PC-3 (cell line): ENCODE results near the gene SHLD1.

Source experiments
- EZH2 ChIP-seq: fragments of 300-600 bp; sonication (generic); IDR thresholded peaks from one replicate; pipeline ENCODE4 v1.6.1; 2017; ENCODE audit warnings: antibody characterized with exemption, mild to moderate bottlenecking, low read length; ENCODE audit not compliant: unreplicated experiment
- EZH2phosphoT487 ChIP-seq: fragments of 300-600 bp; sonication (generic); IDR thresholded peaks from 2 replicates; pipeline ENCODE4 v1.6.1; 2018; ENCODE audit warnings: mild to moderate bottlenecking, antibody characterized with exemption, low read length, borderline replicate concordance
- TF ChIP-seq, protein P1 (sequence below): fragments of 300-600 bp; sonication (generic); conservative IDR thresholded peaks from 2 replicates; pipeline ENCODE4 v1.5.1; 2017; ENCODE audit warnings: antibody characterized with exemption, low read depth, mild to moderate bottlenecking, low read length

GRCh38 chr20:5835871-5836270 is 85.7 kb downstream of the SHLD1 start:
- TF ChIP-seq, protein P1, sequence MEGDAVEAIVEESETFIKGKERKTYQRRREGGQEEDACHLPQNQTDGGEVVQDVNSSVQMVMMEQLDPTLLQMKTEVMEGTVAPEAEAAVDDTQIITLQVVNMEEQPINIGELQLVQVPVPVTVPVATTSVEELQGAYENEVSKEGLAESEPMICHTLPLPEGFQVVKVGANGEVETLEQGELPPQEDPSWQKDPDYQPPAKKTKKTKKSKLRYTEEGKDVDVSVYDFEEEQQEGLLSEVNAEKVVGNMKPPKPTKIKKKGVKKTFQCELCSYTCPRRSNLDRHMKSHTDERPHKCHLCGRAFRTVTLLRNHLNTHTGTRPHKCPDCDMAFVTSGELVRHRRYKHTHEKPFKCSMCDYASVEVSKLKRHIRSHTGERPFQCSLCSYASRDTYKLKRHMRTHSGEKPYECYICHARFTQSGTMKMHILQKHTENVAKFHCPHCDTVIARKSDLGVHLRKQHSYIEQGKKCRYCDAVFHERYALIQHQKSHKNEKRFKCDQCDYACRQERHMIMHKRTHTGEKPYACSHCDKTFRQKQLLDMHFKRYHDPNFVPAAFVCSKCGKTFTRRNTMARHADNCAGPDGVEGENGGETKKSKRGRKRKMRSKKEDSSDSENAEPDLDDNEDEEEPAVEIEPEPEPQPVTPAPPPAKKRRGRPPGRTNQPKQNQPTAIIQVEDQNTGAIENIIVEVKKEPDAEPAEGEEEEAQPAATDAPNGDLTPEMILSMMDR: no peak
- TF ChIP-seq EZH2 (no peak), EZH2phosphoT487 (no peak)
